K562 (cell line): Measurements from ENCODE around the gene C16orf92.

Experiments
- CEBPB ChIP-seq: fragments of 450-650 bp; IDR thresholded peaks from 2 replicates; pipeline ENCODE4 v1.6.1; 2016; ENCODE audit warnings: missing genetic modification characterization, missing compliant biosample characterization
- CHD2 ChIP-seq: IDR thresholded peaks from 2 replicates; pipeline ENCODE4 v1.6.1; 2011; ENCODE audit warnings: low read depth, low read length
- CREBBP ChIP-seq: IDR thresholded peaks from one replicate; pipeline ENCODE4 v1.6.1; 2012; ENCODE audit warnings: low read depth, mild to moderate bottlenecking, control low read depth, inconsistent platforms, low read length
- JUND ChIP-seq, 2 experiments: IDR thresholded peaks; 2 replicates in 1 of 2; 3 replicates in 1 of 2; pipeline ENCODE4 v1.6.1; 2011; ENCODE audit warnings: borderline replicate concordance in 2 of 2, low read depth in 2 of 2, low read length in 2 of 2, improper control_type of control experiment in 1 of 2, missing biosample characterization in 1 of 2, missing genetic modification characterization in 1 of 2, missing genetic modification reagents in 1 of 2
- POLR2A ChIP-seq: fragments of 450-650 bp; conservative IDR thresholded peaks from 2 replicates; pipeline ENCODE4 v1.6.1; 2016
- PRPF4 ChIP-seq: fragments of 200-400 bp; formaldehyde crosslinking; IDR thresholded peaks from one replicate; pipeline ENCODE4 v1.6.1; 2017; ENCODE audit warnings: low read length, low read depth, mild to moderate bottlenecking; ENCODE audit not compliant: insufficient read depth, poor library complexity, severe bottlenecking
- RBM39 ChIP-seq: fragments of 200-400 bp; formaldehyde crosslinking; optimal IDR thresholded peaks from 2 replicates; pipeline ENCODE3; 2018; ENCODE audit warnings: low read depth, low read length
- ZFX ChIP-seq: sonication (generic); formaldehyde crosslinking; IDR thresholded peaks from 2 replicates; pipeline ENCODE4 v1.8.0; 2022; ENCODE audit warnings: mild to moderate bottlenecking, missing genetic modification reagents, moderate library complexity
- ZNF217 ChIP-seq: sonication (generic); formaldehyde crosslinking; IDR thresholded peaks from 2 replicates; pipeline ENCODE4 v1.8.0; 2022; ENCODE audit warnings: mild to moderate bottlenecking, missing genetic modification reagents
- TF ChIP-seq, protein P1 (sequence below), 3 experiments: IDR thresholded peaks in 2 of 3; conservative IDR thresholded peaks in 1 of 3; 2 replicates each; pipeline ENCODE4 v1.5.1; 2011 to 2012; ENCODE audit warnings: low read length in 3 of 3, mild to moderate bottlenecking in 3 of 3, control low read depth in 2 of 3, improper control_type of control experiment in 1 of 3, inconsistent platforms in 1 of 3, low read depth in 1 of 3, mixed read lengths in 1 of 3, moderate library complexity in 1 of 3; ENCODE audit not compliant: insufficient read depth in 2 of 3
- TF ChIP-seq, protein P2 (sequence below): sonication (generic); formaldehyde crosslinking; IDR thresholded peaks from 2 replicates; pipeline ENCODE4 v1.8.1; 2023; ENCODE audit warnings: mild to moderate bottlenecking, missing genetic modification reagents
- TF ChIP-seq, protein P3 (sequence below): fragments of 250-450 bp; sonication (Bioruptor Pico); IDR thresholded peaks from 2 replicates; pipeline ENCODE4 v1.5.0; 2021; ENCODE audit warnings: mild to moderate bottlenecking, borderline replicate concordance

DNA sequence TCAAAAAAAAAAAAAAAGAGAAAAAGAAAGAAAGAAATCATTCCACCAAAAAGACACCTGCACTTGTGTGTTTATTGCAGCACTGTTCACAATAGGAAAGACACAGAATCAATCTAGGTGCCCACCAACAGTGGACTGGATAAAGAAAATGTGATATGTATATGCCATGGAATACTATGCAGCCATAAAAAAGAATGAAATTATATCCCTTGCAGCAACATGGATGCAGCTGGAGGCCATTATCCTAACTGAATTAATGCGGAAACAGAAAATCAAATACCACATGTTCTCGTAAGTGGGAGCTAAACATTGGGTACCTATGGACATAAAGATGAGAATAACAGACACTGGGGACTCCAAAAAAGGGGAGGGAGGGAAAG, 5.7 kb upstream of the C16orf92 start:
- TF ChIP-seq ZFX (CRISPR knock-in tag) = no peak
- TF ChIP-seq, protein P1, sequence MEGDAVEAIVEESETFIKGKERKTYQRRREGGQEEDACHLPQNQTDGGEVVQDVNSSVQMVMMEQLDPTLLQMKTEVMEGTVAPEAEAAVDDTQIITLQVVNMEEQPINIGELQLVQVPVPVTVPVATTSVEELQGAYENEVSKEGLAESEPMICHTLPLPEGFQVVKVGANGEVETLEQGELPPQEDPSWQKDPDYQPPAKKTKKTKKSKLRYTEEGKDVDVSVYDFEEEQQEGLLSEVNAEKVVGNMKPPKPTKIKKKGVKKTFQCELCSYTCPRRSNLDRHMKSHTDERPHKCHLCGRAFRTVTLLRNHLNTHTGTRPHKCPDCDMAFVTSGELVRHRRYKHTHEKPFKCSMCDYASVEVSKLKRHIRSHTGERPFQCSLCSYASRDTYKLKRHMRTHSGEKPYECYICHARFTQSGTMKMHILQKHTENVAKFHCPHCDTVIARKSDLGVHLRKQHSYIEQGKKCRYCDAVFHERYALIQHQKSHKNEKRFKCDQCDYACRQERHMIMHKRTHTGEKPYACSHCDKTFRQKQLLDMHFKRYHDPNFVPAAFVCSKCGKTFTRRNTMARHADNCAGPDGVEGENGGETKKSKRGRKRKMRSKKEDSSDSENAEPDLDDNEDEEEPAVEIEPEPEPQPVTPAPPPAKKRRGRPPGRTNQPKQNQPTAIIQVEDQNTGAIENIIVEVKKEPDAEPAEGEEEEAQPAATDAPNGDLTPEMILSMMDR (IDR thresholded peaks at IDR 0.05 in 2 of 3, conservative IDR thresholded peaks at IDR 0.05 in 1 of 3; ENCODE audit: insufficient read depth in 2 of 3, low read depth in 1 of 3, low read length in 3 of 3) = no peak
- TF ChIP-seq PRPF4 = no peak
- no peak for TF ChIP-seq CHD2
- TF ChIP-seq, protein P2, sequence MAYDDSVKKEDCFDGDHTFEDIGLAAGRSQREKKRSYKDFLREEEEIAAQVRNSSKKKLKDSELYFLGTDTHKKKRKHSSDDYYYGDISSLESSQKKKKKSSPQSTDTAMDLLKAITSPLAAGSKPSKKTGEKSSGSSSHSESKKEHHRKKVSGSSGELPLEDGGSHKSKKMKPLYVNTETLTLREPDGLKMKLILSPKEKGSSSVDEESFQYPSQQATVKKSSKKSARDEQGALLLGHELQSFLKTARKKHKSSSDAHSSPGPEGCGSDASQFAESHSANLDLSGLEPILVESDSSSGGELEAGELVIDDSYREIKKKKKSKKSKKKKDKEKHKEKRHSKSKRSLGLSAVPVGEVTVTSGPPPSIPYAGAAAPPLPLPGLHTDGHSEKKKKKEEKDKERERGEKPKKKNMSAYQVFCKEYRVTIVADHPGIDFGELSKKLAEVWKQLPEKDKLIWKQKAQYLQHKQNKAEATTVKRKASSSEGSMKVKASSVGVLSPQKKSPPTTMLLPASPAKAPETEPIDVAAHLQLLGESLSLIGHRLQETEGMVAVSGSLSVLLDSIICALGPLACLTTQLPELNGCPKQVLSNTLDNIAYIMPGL (CRISPR knock-in tag) = no peak
- no peak for TF ChIP-seq JUND (IDR thresholded peaks at IDR 0.05; ENCODE audit: borderline replicate concordance, low read depth, low read length)
- no peak for TF ChIP-seq JUND (tag; IDR thresholded peaks at IDR 0.05; ENCODE audit: borderline replicate concordance, low read depth, low read length)
- TF ChIP-seq CEBPB = no peak
- TF ChIP-seq CREBBP = no peak
- TF ChIP-seq ZNF217 (CRISPR knock-in tag) = no peak
- no peak for TF ChIP-seq RBM39
- TF ChIP-seq, protein P3, sequence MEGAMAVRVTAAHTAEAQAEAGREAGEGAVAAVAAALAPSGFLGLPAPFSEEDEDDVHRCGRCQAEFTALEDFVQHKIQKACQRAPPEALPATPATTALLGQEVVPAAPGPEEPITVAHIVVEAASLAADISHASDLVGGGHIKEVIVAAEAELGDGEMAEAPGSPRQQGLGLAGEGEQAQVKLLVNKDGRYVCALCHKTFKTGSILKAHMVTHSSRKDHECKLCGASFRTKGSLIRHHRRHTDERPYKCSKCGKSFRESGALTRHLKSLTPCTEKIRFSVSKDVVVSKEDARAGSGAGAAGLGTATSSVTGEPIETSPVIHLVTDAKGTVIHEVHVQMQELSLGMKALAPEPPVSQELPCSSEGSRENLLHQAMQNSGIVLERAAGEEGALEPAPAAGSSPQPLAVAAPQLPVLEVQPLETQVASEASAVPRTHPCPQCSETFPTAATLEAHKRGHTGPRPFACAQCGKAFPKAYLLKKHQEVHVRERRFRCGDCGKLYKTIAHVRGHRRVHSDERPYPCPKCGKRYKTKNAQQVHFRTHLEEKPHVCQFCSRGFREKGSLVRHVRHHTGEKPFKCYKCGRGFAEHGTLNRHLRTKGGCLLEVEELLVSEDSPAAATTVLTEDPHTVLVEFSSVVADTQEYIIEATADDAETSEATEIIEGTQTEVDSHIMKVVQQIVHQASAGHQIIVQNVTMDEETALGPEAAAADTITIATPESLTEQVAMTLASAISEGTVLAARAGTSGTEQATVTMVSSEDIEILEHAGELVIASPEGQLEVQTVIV (CRISPR knock-in tag) = no peak
- TF ChIP-seq POLR2A = no peak
